NB4 (cell line): ENCODE results near the gene USP6NL.

Experiments
- DNase-seq: peaks from one replicate; pipeline ENCODE4 v3.0.0; 2010; ENCODE audit warnings: low read depth
- H3K4me3 ChIP-seq: one replicate; pipeline ENCODE4 v1.5.1; 2011; ENCODE audit warnings: mild to moderate bottlenecking, low read depth, low read length, moderate library complexity
- MAX ChIP-seq: IDR thresholded peaks from 2 replicates; pipeline ENCODE4 v1.6.1; 2011; ENCODE audit warnings: low read depth, low read length
- MYC ChIP-seq: IDR thresholded peaks from 2 replicates; pipeline ENCODE4 v1.6.1; 2011; ENCODE audit warnings: low read depth, low read length
- POLR2A ChIP-seq: IDR thresholded peaks from 2 replicates; pipeline ENCODE4 v1.6.1; 2011; ENCODE audit warnings: mild to moderate bottlenecking; ENCODE audit not compliant: insufficient read length; ENCODE audit errors: extremely low read depth
- TF ChIP-seq, protein P1 (sequence below): IDR thresholded peaks from one replicate; pipeline ENCODE4 v1.5.1; 2012; ENCODE audit warnings: low read depth, low read length

Gene USP6NL

DNA sequence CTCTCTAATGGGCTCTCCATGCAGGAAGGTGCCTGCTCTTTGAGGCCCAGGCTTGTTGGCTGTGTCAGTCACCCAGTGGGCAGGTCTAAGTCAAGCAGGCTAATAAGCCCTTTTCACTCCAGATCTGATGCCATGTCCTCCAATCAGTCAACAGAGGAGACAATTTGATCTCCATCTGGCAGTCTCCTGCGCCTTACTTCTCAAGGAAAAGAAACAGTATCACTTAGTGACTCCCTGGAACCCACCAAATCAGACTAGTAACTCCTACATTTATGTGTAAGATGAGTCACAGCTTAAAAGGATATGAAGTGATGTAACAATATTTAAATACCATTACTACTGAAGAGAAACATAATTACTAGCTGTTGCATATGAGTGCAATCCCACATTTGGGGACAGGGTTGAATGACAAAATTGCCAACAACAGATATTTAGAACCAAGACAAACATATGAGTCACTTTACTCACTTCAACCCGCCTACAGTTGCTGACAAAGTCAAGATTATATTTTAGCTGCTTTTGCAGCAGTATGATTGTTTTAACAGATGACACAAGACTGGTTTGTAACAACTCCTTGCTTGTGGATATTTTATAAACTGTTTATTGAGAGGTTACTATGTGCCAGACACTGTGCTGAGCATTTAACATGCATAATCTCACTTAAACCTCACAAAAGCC lies 72.1 kb downstream of the USP6NL start:
- peak; percentile 30 for DNase-seq
- H3K4me3 ChIP-seq: no peak overlapping the region
- TF ChIP-seq, protein P1, sequence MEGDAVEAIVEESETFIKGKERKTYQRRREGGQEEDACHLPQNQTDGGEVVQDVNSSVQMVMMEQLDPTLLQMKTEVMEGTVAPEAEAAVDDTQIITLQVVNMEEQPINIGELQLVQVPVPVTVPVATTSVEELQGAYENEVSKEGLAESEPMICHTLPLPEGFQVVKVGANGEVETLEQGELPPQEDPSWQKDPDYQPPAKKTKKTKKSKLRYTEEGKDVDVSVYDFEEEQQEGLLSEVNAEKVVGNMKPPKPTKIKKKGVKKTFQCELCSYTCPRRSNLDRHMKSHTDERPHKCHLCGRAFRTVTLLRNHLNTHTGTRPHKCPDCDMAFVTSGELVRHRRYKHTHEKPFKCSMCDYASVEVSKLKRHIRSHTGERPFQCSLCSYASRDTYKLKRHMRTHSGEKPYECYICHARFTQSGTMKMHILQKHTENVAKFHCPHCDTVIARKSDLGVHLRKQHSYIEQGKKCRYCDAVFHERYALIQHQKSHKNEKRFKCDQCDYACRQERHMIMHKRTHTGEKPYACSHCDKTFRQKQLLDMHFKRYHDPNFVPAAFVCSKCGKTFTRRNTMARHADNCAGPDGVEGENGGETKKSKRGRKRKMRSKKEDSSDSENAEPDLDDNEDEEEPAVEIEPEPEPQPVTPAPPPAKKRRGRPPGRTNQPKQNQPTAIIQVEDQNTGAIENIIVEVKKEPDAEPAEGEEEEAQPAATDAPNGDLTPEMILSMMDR: no peak
- no peak for TF ChIP-seq POLR2A
- TF ChIP-seq MAX: no peak
- no peak for TF ChIP-seq MYC

- H3K4me3 ChIP-seq: no peak overlapping the region
- no peak for DNase-seq
- no peak for TF ChIP-seq MAX
- no peak for TF ChIP-seq MYC
- TF ChIP-seq, protein P1: no peak
- TF ChIP-seq POLR2A: no peak
These were observed 72.6 kb downstream of the USP6NL start for GRCh38 chr10:11538834-11539190.

- no peak for DNase-seq
- TF ChIP-seq MYC (no peak), MAX (no peak), POLR2A (no peak)
- TF ChIP-seq, protein P1: no peak
These were observed 75.2 kb downstream of the USP6NL start for GRCh38 chr10:11536228-11536627.

DNA sequence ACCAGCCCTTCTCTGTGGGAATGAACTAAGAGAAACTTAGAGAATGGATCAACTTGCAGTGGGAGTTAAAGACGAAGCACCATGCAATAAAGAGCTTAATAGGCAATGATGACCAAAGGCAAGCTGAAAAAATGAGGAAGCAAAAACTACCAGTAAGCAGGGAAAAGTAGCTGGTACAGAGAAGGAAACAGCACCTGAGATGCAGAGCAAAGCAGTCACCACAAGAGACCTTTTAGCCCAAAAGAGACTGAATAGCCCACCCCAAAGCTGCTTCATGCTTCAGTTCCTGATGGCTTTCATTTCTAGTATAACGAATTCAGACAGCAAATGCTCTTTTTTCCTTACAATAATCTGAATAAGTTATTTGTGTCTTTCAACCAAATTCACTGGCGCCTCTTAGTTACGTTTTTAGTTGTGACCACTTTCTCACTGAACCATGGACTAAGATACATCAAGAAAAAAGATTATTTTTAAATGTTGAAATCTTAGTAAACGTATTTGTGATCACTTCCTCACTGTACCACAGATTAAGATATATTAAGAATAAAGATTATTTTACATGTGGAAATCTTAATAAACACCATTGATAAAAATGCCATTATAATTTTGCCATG lies 76.0 kb downstream of the USP6NL start:
- TF ChIP-seq POLR2A (no peak), MAX (no peak), MYC (no peak)
- TF ChIP-seq, protein P1: no peak
- no peak overlapping the region for H3K4me3 ChIP-seq
- DNase-seq: peak; percentile 8

More at GRCh38 chr10:11536228-11536627, 75.2 kb downstream of the USP6NL start:
- H3K4me3 ChIP-seq: no peak overlapping the region

GRCh38 chr10:11533328-11533781 lies 78.1 kb downstream of the USP6NL start:
- DNase-seq: peak; percentile 7
- H3K4me3 ChIP-seq: no peak overlapping the region
- TF ChIP-seq POLR2A: no peak
- TF ChIP-seq MYC: no peak
- TF ChIP-seq MAX: no peak
- TF ChIP-seq, protein P1: no peak
